Liver (tissue), 9 donors: Measurements from ENCODE around the gene SHC3. TPM values are rescaled to one million over a fixed set of nuclear protein-coding genes. Genes with fewer than 3 reads are reported as not detected.
A peak's percentile ranks its signal among the peaks of the same experiment; 100 is the strongest.

Experiments
- DNase-seq: peaks from one replicate; pipeline ENCODE4 v3.0.0-alpha.2; 2017; ENCODE audit warnings: low spot score
- H3K27ac ChIP-seq, 2 donors: one replicate each; pipeline ENCODE4 v1.7.0; 2013; ENCODE audit warnings: inconsistent platforms in 2 of 2, low read length in 2 of 2, control low read depth in 1 of 2, low read depth in 1 of 2, mild to moderate bottlenecking in 1 of 2
- H3K27me3 ChIP-seq, 4 donors: one replicate each; pipeline versions ENCODE4 v1.6.1 to v1.7.0; 2013; ENCODE audit warnings: low read length in 3 of 4, inconsistent platforms in 1 of 4, mild to moderate bottlenecking in 1 of 4, moderate library complexity in 1 of 4; ENCODE audit not compliant: control insufficient read depth in 4 of 4, insufficient read depth in 4 of 4
- H3K36me3 ChIP-seq, 4 donors: one replicate each; pipeline versions ENCODE4 v1.6.1 to v1.7.0; 2013; ENCODE audit warnings: low read length in 3 of 4, mild to moderate bottlenecking in 3 of 4, low read depth in 1 of 4, moderate library complexity in 1 of 4; ENCODE audit not compliant: control insufficient read depth in 4 of 4, insufficient read depth in 3 of 4
- H3K4me1 ChIP-seq, 4 donors: one replicate each; pipeline versions ENCODE4 v1.6.1 to v1.7.0; 2013; ENCODE audit warnings: low read length in 3 of 4, mild to moderate bottlenecking in 3 of 4, moderate library complexity in 1 of 4; ENCODE audit not compliant: control insufficient read depth in 4 of 4, insufficient read depth in 4 of 4
- H3K4me3 ChIP-seq, 3 donors: one replicate each; pipeline versions ENCODE4 v1.6.1 to v1.7.0; 2013; ENCODE audit warnings: low read length in 3 of 3, control low read depth in 1 of 3, low read depth in 1 of 3, mild to moderate bottlenecking in 1 of 3
- H3K9ac ChIP-seq, 2 donors: one replicate each; pipeline ENCODE4 v1.7.0; 2013; ENCODE audit warnings: low read length in 2 of 2, mild to moderate bottlenecking in 2 of 2, moderate library complexity in 2 of 2, control low read depth in 1 of 2, low read depth in 1 of 2
- H3K9me3 ChIP-seq, 4 donors: one replicate each; pipeline versions ENCODE4 v1.6.1 to v1.7.0; 2013; ENCODE audit warnings: low read length in 3 of 4; ENCODE audit not compliant: control insufficient read depth in 4 of 4
- ATF3 ChIP-seq: IDR thresholded peaks from 2 replicates; pipeline ENCODE4 v1.6.1; 2016; ENCODE audit warnings: antibody characterized with exemption
- CTCF ChIP-seq: fragments of 150-350 bp; IDR thresholded peaks from 2 replicates; pipeline ENCODE4 v1.5.1; 2017; ENCODE audit warnings: improper control_type of control experiment, low read depth, low read length; ENCODE audit not compliant: missing input control
- EGR1 ChIP-seq, 2 donors: IDR thresholded peaks; 2 replicates each; pipeline ENCODE4 v1.6.1; 2016 to 2018; ENCODE audit warnings: antibody characterized with exemption in 2 of 2, low read depth in 2 of 2
- FOXA1 ChIP-seq: IDR thresholded peaks from 2 replicates; pipeline ENCODE4 v1.6.1; 2016; ENCODE audit warnings: antibody characterized with exemption
- FOXA2 ChIP-seq: IDR thresholded peaks from 2 replicates; pipeline ENCODE4 v1.6.1; 2016; ENCODE audit warnings: antibody characterized with exemption
- GABPA ChIP-seq, 2 donors: IDR thresholded peaks in 1 of 2; conservative IDR thresholded peaks in 1 of 2; 2 replicates each; pipeline ENCODE4 v1.6.1; 2016; ENCODE audit warnings: antibody characterized with exemption in 2 of 2, mild to moderate bottlenecking in 1 of 2, moderate library complexity in 1 of 2
- HNF4A ChIP-seq, 2 donors: conservative IDR thresholded peaks; 2 replicates each; pipeline ENCODE4 v1.6.1; 2016; ENCODE audit warnings: antibody characterized with exemption in 2 of 2, mild to moderate bottlenecking in 2 of 2
- JUND ChIP-seq, 2 donors: IDR thresholded peaks; 2 replicates each; pipeline ENCODE4 v1.6.1; 2016; ENCODE audit warnings: antibody characterized with exemption in 2 of 2
- NR2F2 ChIP-seq: IDR thresholded peaks from 2 replicates; pipeline ENCODE4 v1.6.1; 2016; ENCODE audit warnings: antibody characterized with exemption
- RAD21 ChIP-seq, 2 donors: IDR thresholded peaks; 2 replicates each; pipeline ENCODE4 v1.6.1; 2016; ENCODE audit warnings: antibody characterized with exemption in 2 of 2, mild to moderate bottlenecking in 2 of 2
- REST ChIP-seq: IDR thresholded peaks from 2 replicates; pipeline ENCODE4 v1.6.1; 2016; ENCODE audit warnings: antibody characterized with exemption, mild to moderate bottlenecking
- RXRA ChIP-seq, 2 donors: IDR thresholded peaks; 2 replicates each; pipeline ENCODE4 v1.6.1; 2017 to 2018; ENCODE audit warnings: antibody characterized with exemption in 2 of 2, mild to moderate bottlenecking in 1 of 2
- SP1 ChIP-seq: IDR thresholded peaks from 2 replicates; pipeline ENCODE4 v1.6.1; 2018; ENCODE audit warnings: antibody characterized with exemption, mild to moderate bottlenecking
- YY1 ChIP-seq: IDR thresholded peaks from 2 replicates; pipeline ENCODE4 v1.6.1; 2016; ENCODE audit warnings: antibody characterized with exemption, mild to moderate bottlenecking
- ZBTB33 ChIP-seq: IDR thresholded peaks from 2 replicates; pipeline ENCODE4 v1.6.1; 2016; ENCODE audit warnings: antibody characterized with exemption
- WGBS: extraction: QIAGEN DNeasy Blood & Tissue Kit; methylation state at CpG from one replicate; pipeline ENCODE4 v1.1.7; 2013; 5-methylcytosine and 5-hydroxymethylcytosine counted together
- polyA plus RNA-seq, 2 donors: library from polyadenylated mRNA; stranded (reverse) in 1 of 2; unstranded in 1 of 2; fragments of 200-250 nt in 1 of 2; fragments of >200 nt in 1 of 2; fragmentation: Nextera tagmentation in 1 of 2; extraction: Ambion mirVana in 1 of 2; gene quantifications; one replicate each; pipeline versions ENCODE4 v1.2.1 to v1.2.3, GENCODE V29; 2013 to 2015
- total RNA-seq, 2 donors: library from RNA; depleted of rRNA; stranded (reverse); fragments of >200 nt; gene quantifications; one replicate each; pipeline ENCODE4 v1.2.3, GENCODE V29; 2014
- donor health status: healthy.
- donor health status: healthy.
- donor health status: healthy.
- donor health status: healthy.
- donor health status: healthy.

The SHC3 gene
- total and polyA plus RNA-seq, 4 donors = 0.03 to 0.08 (median 0.04) TPM

GRCh38 chr9:89001917-89002540 is 176.6 kb downstream of the SHC3 start (continued):
- no peak for TF ChIP-seq CTCF
- no peak for TF ChIP-seq RXRA (IDR thresholded peaks at IDR 0.05)

GRCh38 chr9:89000973-89001916 is 177.4 kb downstream of the SHC3 start:
- Histone ChIP-seq H3K4me1 (peaks cover 0 to 16% (median 8%) of the 10 kb centered on the region in 4 donors), H3K36me3 (no peaks in the 10 kb centered on the region), H3K4me3 (no peak overlapping the region), H3K9ac (no peak overlapping the region), H3K27ac (peak overlapping the region in 1 of 2 donors; percentile 7), H3K9me3 (no peaks in the 10 kb centered on the region), H3K27me3 (peaks cover 0 to 3% (median 0%) of the 10 kb centered on the region in 4 donors)
- 33% methylated on average over 52 of the region's 52 CpGs for WGBS
- TF ChIP-seq SP1 = no peak
- no peak for TF ChIP-seq ATF3
- TF ChIP-seq REST = no peak
- TF ChIP-seq RAD21 (IDR thresholded peaks at IDR 0.05) = peak; percentile 97 to 98
- no peak for TF ChIP-seq NR2F2
- TF ChIP-seq EGR1 (IDR thresholded peaks at IDR 0.05; ENCODE audit: low read depth in 2 of 2) = no peak
- TF ChIP-seq HNF4A (conservative IDR thresholded peaks at IDR 0.05) = no peak
- no peak for TF ChIP-seq FOXA1
- no peak for TF ChIP-seq JUND (IDR thresholded peaks at IDR 0.05)
- no peak for TF ChIP-seq YY1
- TF ChIP-seq CTCF = peak; percentile 80
- no peak for TF ChIP-seq ZBTB33
- TF ChIP-seq RXRA (IDR thresholded peaks at IDR 0.05) = no peak
- no peak for TF ChIP-seq GABPA (IDR thresholded peaks at IDR 0.05 in 1 of 2, conservative IDR thresholded peaks at IDR 0.05 in 1 of 2)
- TF ChIP-seq FOXA2 = no peak
- DNase-seq = peak; percentile 83
